ENCODE data around the gene ZDHHC1.

ZDHHC1 gene

GRCh38 chr16:67346341-67346740 is 69.9 kb downstream of the ZDHHC1 start:
- DNase-seq, result no peak

DNA sequence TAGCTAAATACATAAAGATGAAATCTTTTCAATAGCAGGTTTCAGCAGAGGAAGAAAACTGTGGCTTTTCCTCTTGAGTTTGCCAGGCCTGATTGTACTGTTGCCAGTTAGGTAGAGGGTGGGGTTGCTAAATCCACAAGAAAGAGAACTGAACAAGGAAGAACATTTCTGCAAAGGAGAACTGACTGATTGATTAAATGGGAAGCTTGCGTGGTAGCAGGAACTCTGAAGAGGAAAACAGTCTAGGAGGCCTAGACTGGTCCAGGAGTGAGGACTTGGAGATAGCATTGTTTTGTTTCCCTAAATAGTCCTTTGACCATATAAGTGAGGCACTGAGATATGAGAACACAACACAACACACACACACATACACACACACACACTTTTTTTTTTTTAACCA is 70.9 kb downstream of the ZDHHC1 start:
- no peak for DNase-seq
